ENCODE data around the gene UPK1A. TPM values are rescaled to one million over a fixed set of nuclear protein-coding genes. Genes with fewer than 3 reads are reported as not detected.

UPK1A gene
- total and polyA plus RNA-seq, 9 of the 15 experiments (the other 6 are each of a cell fraction or from before 2014, with no cell fraction given): 0.06 to 0.13 TPM; not detected in 7

DNA sequence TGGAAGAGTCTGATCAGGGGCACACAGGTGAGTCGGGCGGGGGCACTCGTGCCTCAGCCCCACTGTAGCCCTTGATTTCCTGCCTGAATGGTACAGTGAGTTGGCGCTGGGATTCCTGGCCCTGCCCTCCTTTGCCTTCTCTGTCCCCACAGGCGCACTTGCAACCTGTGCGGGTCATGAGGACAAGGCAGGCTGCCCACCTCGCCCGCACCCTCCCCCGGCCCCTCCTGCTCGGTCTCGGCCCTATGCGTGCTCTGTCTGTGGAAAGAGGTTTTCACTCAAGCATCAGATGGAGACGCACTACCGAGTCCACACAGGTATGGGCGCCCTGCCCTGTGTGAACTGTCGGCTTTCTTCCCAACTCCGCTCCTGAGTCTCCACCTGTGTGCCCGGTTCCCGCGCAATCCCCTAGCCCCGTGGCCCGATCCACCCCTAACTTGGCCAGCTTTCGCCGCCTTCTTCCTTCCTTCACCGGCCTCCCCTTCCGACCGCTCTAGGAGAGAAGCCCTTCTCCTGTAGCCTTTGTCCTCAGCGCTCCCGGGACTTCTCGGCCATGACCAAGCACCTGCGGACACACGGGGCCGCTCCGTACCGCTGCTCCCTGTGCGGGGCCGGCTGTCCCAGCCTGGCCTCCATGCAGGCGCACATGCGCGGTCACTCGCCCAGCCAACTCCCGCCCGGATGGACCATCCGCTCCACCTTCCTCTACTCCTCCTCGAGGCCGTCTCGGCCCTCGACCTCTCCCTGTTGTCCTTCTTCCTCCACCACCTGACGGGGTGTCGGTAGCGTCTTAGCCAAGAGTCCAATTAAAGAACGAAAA lies 49.9 kb downstream of the UPK1A start (continued):
- TF ChIP-seq THRB (CRISPR knock-in tag; conservative IDR thresholded peaks at IDR 0.05) (no peak), ZBTB40 (IDR thresholded peaks at IDR 0.05) (peak; percentile 34; the same call in 1 of the 2 replicates), ZBTB40 (CRISPR knock-in tag; IDR thresholded peaks at IDR 0.05) (no peak), HDAC1 (IDR thresholded peaks at IDR 0.05) (no peak), NCOA4 (IDR thresholded peaks at IDR 0.05; ENCODE audit: partially characterized antibody) (no peak), JUN (IDR thresholded peaks at IDR 0.05; ENCODE audit: borderline replicate concordance, low read depth, low read length) (no peak), JUN (CRISPR knock-in tag; IDR thresholded peaks at IDR 0.05; ENCODE audit: borderline replicate concordance) (0 out of 2 replicates have a peak, but pooled peaks have one; percentile 8), MAX (CRISPR knock-in tag; IDR thresholded peaks at IDR 0.05) (peak; percentile 78)
- TF ChIP-seq, protein P1, sequence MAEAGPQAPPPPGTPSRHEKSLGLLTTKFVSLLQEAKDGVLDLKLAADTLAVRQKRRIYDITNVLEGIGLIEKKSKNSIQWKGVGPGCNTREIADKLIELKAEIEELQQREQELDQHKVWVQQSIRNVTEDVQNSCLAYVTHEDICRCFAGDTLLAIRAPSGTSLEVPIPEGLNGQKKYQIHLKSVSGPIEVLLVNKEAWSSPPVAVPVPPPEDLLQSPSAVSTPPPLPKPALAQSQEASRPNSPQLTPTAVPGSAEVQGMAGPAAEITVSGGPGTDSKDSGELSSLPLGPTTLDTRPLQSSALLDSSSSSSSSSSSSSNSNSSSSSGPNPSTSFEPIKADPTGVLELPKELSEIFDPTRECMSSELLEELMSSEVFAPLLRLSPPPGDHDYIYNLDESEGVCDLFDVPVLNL (CRISPR knock-in tag; IDR thresholded peaks at IDR 0.05; ENCODE audit: low read depth): 0 out of 2 replicates have a peak, but pooled peaks have one; percentile 40

Data from K562 (cell line).